ENCODE measurements around the gene HAUS7.
A peak's percentile ranks its signal among the peaks of the same experiment; 100 is the strongest.

HAUS7 gene

GRCh38 chrX:153400146-153401132 is 69.9 kb downstream of the HAUS7 start:
- in situ Hi-C loops (cut with HindIII; ENCODE audit: low pct_unique_long_range_greater_than_20kb, low sequenced_read_pairs): no loop called here
- no peak for TF ChIP-seq JUND (IDR thresholded peaks at IDR 0.05; ENCODE audit: low read depth)
- peak; percentile 12 to 45 for DNase-seq (ENCODE audit: low read depth in 1 of 2, low spot score in 1 of 2)

DNA sequence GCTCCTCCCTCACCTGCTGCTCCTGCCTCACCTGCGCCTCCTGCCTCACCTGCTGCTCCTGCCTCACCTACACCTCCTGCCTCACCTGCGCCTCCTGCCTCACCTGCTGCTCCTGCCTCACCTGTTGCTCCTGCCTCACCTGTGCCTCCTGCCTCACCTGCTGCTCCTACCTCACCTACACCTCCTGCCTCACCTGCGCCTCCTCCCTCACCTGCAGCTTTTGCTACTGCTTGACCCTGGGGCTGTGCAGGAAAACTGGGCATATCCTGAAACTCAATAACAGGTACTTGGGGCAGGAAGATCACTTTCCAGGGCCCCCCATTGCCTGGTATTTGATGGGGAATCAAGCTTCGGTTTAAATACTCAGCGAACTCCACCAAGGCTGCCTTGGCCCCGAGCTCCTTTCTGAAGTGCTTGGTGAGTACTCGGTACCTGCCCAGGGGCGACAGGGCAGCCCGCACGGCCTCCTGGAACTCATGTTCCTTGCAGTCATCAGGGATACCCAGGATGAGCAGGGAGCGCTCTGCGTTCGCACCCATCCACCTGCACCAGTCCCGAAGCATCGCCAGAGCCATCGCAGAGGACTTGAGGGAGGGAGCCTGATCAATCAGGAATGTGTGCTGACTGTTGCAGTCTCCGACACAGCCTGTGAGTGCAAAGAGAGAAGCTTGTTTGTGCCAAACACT is 72.0 kb downstream of the HAUS7 start:
- in situ Hi-C loops (cut with HindIII; ENCODE audit: low pct_unique_long_range_greater_than_20kb, low sequenced_read_pairs): no loop called here
- TF ChIP-seq JUND (IDR thresholded peaks at IDR 0.05; ENCODE audit: low read depth): no peak
- no peak for DNase-seq (ENCODE audit: low read depth in 1 of 2, low spot score in 1 of 2)

Data from T47D (cell line).